RPMI7951 (cell line): Measurements from ENCODE around the gene IFT80. TPM values are rescaled to one million over a fixed set of nuclear protein-coding genes. Genes with fewer than 3 reads are reported as not detected.

Experiments
- DNase-seq: peaks from one replicate; pipeline ENCODE4 v3.0.0-alpha.2; 2012; ENCODE audit warnings: low read depth
- total RNA-seq: library from RNA; depleted of rRNA; stranded (reverse); fragments of >200 nt; shearing (Covaris generic); gene quantifications from 2 replicates; pipeline ENCODE4 v1.2.3, GENCODE V29; 2014

The IFT80 gene
- total RNA-seq, 1 experiment from 2014 or later: 44.7 TPM

DNA sequence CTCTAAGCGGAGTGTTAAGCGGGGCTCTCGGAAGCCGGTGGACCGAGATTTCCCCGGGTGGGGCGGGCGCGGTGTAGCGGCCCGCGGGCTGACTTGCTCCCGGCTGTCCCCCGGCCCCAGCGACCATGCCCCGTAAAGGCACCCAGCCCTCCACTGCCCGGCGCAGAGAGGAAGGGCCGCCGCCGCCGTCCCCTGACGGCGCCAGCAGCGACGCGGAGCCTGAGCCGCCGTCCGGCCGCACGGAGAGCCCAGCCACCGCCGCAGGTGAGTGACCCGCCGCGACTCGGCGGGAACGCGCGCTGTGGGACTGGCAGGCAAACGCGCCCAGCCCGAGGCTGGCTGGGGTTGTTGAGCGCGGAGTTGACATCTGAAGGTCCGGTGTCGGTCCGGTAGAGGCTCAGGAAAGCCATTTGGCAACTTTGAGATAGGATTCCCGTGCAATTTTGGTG is 1.7 kb upstream of the IFT80 start:
- DNase-seq: no peak

DNA sequence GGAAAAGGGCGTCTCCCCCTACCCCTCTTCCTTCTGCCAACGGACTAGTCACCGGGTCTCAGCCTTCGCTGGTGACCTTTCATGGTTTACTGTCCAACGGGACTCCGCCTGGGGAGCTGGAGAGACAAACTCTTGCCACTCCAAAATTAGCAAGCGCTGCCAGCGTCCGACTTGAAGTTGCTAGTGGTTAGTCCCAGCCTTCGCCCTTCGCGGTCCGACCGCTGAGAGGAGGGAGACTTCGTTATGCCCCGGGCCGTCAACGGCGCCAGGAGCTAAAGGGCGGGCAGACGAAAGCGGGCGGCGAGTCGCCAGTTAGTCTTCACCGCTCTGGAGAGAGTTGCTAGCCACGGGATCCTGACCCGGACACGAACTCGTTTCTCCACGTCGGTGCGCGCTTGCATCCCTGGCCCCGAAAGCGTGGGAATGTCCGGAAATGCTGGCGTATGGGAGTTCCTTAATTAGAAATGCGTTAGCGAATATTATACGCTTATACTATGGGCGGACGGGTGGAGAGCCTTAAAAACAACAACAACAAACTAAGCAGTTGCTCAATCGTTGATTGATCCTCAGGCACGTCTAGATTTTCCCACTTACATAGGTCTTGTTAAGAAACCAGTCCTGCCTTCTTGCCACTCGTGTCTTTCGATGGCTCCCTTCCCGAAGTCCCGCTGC is 1.1 kb upstream of the IFT80 start:
- peak; percentile 45 for DNase-seq

DNA sequence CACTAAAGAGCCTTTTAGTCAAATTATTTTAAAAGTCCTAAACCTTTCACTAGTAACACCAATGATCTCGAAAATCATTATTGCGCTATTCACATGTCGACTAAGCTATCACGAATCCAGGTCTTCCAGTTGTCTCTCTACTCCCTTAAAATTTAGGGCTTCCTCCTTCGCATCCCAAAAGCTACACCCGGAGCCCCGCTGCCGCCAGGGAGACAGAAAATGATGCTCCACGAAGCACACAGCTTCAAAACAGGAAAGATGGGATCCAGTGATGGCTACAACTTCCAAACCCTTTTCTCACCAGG is 253 bp downstream of the IFT80 start:
- no peak for DNase-seq

- DNase-seq: peak; percentile 57
These were observed 3.7 kb downstream of the IFT80 start for GRCh38 chr3:160395297-160395696.

DNA sequence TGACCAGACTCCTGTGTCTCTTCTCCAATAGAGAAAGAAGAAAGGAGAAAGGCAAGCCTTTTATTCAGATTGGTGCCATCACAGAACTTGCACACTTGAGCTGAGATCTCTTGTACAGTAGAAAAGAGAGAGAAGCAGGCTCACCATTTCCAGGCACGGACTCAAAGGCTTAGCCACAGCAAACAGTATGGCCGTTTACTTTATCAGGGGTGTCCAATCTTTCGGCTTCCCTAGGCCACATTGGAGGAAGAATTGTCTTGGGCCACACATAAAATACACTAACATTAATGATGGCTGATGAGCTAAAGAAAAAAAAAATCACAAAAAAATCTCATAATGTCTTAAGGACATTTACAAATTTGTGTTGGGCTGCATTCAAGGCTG is 5.0 kb downstream of the IFT80 start:
- no peak for DNase-seq

DNA sequence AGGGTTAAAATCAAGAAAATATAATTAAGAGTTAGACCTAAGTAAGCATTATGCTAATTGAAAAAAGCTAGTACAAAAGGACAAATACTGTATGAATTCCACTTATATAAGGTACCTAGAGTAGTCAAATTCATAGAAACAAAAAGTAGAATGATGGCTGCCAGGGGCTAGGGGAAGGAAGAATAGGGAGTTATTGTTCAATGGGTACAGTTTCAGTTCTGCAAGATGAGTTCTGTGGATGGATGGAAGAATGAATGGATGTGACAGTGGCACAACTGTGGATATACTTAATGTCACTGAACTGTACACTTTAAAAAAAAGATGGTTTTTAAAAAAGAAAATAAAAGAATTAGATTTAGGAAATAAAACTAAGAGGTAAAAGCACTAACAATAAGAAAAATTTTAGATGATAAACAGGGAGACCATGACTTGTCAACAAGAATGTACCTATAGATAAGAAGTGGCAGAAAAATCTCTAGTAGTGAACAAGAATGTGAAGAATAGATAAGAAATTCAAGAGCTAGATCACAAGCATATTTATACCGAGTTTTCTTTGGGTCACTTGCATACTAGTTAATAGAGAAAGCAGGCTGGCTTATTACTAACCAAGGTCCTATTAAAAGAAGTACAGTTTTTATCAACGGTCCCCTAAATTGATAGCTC is 5.5 kb downstream of the IFT80 start:
- no peak for DNase-seq

GRCh38 chr3:160392798-160393197 is 6.2 kb downstream of the IFT80 start:
- DNase-seq: no peak

GRCh38 chr3:160390565-160391138 is 8.4 kb downstream of the IFT80 start:
- no peak for DNase-seq

DNA sequence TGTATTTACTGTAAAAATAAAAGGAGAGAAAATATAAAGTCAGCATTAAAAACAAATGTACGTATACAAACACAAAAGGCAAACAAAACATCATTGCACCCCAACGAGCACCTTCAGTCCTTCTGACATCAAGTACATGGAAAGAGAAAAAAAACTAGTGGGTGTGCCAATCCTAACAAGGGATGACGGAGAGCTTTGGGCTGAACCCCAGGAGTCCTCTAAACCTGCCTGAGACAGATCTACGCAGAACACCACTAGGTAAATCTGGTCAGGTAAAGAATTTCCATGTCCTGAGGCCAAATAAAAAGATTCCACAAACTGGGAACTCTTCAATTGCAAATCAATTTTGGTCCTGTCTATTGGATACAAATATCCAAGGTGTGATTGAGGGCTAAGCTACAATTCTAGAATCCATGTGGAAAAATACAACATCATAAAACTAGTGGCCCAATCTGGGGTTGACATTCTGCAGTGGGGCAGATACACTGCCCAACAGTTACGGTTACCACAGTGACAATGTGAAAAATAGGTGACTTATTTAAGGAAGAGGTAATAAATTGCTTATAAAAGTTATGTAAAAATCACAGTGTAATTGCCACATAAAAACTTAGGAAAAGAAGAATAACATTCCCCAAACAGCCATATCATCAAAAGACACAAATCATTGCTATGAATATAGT is 14.2 kb downstream of the IFT80 start:
- no peak for DNase-seq

DNA sequence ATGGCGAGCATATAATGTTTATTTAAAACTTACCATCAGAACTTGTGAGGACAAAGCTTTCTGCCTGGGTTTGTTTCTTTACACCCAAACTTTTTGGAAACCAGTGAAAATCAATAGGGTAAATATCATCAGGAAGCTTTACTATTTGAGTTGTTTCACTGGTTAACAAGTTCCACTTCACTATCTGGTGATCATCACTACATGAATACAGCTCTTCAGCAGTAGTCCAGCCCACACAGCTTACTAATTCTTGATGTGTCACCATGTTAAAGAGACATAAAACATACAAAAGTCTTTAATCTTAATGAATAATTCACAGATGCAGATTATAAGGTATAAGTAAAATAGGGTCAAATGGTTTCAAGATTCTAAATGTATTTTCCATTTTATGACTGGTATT is 17.6 kb downstream of the IFT80 start:
- peak; percentile 26 for DNase-seq

- DNase-seq: peak; percentile 50
These were observed 19.3 kb downstream of the IFT80 start for GRCh38 chr3:160379628-160380214.

DNA sequence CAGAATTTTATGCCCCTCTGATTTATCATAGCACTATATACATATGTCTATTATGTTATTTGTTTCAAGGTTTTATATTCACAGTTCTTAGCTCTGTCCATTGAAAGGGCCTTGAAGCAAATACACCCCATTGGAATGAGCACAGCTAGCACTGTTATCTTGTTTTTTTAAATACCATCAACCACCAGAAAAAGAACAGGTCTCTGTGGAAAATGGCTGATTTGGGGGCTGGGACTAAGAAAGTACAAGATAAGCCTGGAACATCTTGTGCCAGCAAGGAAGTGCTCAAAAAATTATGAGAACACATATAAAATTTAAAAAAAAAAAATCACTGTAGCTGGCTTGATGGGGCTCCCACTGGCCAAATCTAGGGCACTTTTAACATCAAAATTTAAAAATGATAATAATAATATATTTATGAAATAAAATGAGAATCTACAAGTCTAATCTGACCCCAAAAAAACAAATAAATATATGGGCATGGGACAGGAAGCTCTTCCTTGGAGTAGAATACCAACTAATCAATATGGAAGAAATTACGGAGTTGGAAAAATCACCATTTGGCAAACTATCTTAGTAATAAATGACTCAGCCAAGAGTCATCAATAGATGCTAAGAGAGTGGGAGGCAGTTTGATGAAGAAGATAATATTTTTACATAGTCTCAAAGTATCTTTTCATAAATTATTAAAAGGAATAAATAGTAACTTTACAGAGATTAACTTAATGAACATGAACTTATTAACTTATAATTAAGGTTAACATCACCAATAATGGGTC is 20.5 kb downstream of the IFT80 start:
- DNase-seq: no peak

DNA sequence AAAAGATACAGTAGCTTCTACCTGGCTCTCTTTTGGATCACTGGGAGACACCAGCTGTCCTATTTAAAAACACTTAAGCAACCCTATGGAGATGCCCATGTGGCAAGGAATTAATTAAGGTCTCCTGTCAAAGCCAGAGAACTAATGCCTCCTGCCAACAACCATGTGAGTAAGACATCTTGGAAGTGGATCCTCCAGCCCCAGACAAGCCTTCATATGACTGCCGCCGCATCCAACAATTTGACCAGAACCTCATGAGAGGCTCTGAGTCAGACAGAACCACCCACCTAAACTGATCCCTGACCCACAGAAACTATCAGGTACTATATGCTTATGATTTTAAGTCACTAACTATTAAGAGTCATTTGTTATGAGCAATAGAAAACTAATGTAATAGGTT is 22.3 kb downstream of the IFT80 start:
- DNase-seq: peak; percentile 11

- DNase-seq: no peak
These were observed 24.1 kb downstream of the IFT80 start for GRCh38 chr3:160374925-160375324.

DNA sequence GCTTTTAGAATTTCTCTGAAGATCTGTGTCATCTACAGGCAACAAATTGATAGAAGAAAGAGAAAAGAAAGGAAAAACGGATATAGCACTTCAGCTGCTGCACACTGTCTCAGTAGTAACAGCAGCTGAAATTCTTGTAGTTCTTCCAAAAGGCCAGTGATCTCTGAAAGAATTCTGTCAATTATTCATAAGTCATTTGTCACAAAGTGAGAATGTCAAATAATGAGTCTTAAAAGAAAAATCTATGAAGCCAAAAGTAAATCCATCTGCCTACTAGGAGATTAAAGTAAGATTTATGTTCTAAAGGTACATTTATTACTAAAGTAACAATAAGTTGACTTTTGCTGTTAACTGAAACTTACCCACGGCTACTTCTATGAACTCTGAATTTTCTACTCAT is 24.6 kb downstream of the IFT80 start:
- DNase-seq: no peak

- no peak for DNase-seq
These were observed 25.4 kb downstream of the IFT80 start for GRCh38 chr3:160373655-160374054.

DNA sequence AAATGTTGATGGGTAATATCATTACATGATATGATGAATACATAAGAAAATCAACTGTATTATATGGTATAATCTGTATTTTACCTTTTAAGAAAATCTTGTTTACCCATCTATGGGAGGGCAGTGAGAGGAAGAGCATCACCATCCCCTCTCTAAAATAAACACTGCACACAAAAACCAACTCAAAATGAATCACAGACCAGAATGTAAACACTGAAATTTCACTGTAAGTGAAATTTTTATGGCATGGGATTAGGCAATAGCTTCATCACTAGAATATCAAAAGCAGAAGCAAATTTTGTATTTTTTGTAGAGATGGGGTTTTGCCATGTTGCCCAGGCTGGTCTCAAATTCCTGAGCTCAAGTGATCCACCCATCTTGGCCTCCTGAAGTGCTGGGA is 26.2 kb downstream of the IFT80 start:
- DNase-seq: peak; percentile 3

- no peak for DNase-seq
These were observed 27.8 kb downstream of the IFT80 start for GRCh38 chr3:160370987-160371857.

- DNase-seq: no peak
These were observed 29.2 kb downstream of the IFT80 start for GRCh38 chr3:160369784-160370183.

DNA sequence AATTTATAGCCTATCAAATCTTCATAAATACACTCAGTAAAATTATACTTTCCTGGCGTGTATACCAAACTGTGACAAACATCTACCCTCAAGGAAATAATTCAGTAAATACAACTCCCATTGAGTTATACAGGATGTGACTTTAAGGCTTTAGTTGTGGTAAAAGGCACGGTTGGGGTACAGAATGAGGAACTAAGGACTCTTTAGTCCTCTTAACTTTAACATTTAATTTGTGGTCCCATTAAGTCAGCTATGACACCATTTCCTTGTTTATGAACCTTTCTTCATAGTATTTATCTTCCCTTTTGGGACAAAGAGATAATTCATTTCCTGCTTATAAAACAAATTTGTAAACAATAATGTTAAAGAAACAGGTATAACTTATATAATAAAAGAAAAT is 30.2 kb downstream of the IFT80 start:
- no peak for DNase-seq
